WTC11 (cell line): Measurements from ENCODE around the gene RHOH.

ENCODE experiments used
- ZNF671 ChIP-seq: fragments of 250-450 bp; sonication (Bioruptor Pico); IDR thresholded peaks from 2 replicates; pipeline ENCODE4 v1.8.0; 2021; ENCODE audit warnings: mild to moderate bottlenecking
- TF ChIP-seq, protein P1 (sequence below): fragments of 200-600 bp; IDR thresholded peaks from 2 replicates; pipeline ENCODE4 v1.8.0; 2022; ENCODE audit warnings: antibody characterized with exemption
- TF ChIP-seq, protein P2 (sequence below): sonication (generic); formaldehyde crosslinking; IDR thresholded peaks from 2 replicates; pipeline ENCODE4 v1.8.0; 2022; ENCODE audit warnings: missing genetic modification reagents

GRCh38 chr4:40199999-40200874 lies 3.4 kb downstream of the RHOH start:
- no peak for TF ChIP-seq ZNF671
- TF ChIP-seq, protein P1, sequence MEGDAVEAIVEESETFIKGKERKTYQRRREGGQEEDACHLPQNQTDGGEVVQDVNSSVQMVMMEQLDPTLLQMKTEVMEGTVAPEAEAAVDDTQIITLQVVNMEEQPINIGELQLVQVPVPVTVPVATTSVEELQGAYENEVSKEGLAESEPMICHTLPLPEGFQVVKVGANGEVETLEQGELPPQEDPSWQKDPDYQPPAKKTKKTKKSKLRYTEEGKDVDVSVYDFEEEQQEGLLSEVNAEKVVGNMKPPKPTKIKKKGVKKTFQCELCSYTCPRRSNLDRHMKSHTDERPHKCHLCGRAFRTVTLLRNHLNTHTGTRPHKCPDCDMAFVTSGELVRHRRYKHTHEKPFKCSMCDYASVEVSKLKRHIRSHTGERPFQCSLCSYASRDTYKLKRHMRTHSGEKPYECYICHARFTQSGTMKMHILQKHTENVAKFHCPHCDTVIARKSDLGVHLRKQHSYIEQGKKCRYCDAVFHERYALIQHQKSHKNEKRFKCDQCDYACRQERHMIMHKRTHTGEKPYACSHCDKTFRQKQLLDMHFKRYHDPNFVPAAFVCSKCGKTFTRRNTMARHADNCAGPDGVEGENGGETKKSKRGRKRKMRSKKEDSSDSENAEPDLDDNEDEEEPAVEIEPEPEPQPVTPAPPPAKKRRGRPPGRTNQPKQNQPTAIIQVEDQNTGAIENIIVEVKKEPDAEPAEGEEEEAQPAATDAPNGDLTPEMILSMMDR, result no peak
- TF ChIP-seq, protein P2, sequence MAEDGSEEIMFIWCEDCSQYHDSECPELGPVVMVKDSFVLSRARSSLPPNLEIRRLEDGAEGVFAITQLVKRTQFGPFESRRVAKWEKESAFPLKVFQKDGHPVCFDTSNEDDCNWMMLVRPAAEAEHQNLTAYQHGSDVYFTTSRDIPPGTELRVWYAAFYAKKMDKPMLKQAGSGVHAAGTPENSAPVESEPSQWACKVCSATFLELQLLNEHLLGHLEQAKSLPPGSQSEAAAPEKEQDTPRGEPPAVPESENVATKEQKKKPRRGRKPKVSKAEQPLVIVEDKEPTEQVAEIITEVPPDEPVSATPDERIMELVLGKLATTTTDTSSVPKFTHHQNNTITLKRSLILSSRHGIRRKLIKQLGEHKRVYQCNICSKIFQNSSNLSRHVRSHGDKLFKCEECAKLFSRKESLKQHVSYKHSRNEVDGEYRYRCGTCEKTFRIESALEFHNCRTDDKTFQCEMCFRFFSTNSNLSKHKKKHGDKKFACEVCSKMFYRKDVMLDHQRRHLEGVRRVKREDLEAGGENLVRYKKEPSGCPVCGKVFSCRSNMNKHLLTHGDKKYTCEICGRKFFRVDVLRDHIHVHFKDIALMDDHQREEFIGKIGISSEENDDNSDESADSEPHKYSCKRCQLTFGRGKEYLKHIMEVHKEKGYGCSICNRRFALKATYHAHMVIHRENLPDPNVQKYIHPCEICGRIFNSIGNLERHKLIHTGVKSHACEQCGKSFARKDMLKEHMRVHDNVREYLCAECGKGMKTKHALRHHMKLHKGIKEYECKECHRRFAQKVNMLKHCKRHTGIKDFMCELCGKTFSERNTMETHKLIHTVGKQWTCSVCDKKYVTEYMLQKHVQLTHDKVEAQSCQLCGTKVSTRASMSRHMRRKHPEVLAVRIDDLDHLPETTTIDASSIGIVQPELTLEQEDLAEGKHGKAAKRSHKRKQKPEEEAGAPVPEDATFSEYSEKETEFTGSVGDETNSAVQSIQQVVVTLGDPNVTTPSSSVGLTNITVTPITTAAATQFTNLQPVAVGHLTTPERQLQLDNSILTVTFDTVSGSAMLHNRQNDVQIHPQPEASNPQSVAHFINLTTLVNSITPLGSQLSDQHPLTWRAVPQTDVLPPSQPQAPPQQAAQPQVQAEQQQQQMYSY (CRISPR knock-in tag), result no peak
